ENCODE results near the gene LBH.

DNA sequence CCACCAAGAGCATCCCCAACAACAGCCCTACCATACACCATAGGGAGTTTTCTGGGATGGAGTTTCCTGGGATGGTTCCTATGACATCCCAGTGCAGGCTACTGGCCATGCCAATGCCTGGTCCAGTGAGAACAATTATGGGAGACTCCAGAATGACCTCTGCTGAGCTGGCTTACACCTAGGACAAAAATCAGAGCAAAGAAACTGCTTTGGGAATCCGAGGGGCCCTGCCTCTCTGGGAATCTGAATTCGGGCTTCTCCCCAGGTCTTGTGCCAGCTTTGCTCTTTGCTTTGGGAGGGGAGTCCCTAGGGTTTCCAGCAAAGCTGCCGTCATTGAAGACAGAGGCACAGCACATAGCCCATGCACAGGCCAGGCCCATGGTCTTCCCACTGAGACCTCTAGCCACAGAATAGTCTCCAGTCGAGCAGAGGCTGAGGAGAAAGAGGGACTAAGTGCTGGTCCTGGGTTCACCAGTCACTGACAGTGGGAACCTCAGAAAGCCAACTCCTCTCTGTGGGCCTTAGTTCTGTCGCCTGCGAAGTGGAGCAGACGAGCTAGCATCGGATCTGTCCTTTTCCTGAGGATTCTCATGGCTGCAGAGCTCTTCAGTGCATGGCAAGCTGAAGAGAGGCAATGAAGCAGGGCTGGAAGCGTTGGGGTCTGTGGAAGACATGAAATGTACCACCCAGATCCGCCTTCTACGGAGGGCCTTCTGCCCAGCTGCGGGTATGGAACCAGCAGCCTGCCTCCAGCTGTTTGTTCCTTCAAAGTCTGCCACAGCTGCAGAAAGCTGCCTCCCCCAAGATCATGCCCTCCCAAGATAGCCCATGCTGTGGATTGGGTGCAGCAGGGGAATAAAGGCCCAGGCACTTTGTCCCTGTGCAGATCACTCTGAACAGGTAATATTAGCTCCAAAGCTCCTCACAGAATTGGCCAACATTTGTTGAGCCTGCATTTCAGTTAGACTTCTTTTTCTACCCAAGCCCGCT is 11.2 kb upstream of the LBH start:
- TF ChIP-seq GATA3 (IDR thresholded peaks at IDR 0.05; ENCODE audit: low read depth, low read length) (no peak), GATA2 (IDR thresholded peaks at IDR 0.05; ENCODE audit: low read depth, low read length) (no peak)
